Astrocyte (in vitro differentiated cells and primary cell): ENCODE results near the gene SRGN. TPM values are rescaled to one million over a fixed set of nuclear protein-coding genes. Genes with fewer than 3 reads are reported as not detected.

Experiments
- DNase-seq: peaks from one replicate; pipeline ENCODE4 v3.0.0-alpha.2; 2010; ENCODE audit warnings: low read depth
- FAIRE-seq: peaks from 2 replicates; lab custom pipeline; 2011; peaks lifted over from hg19 to GRCh38; lab: Jason Lieb, UNC
- H2AFZ ChIP-seq: 2 replicates; pipeline ENCODE4 v1.6.0; 2012; ENCODE audit warnings: low read depth, low read length, inconsistent platforms
- H3K27ac ChIP-seq: 2 replicates; pipeline ENCODE4 v1.5.1; 2011; ENCODE audit warnings: low read depth, low read length, inconsistent platforms
- H3K27me3 ChIP-seq: 2 replicates; pipeline ENCODE4 v1.6.0; 2011; ENCODE audit warnings: low read length, inconsistent platforms; ENCODE audit not compliant: insufficient read depth
- H3K36me3 ChIP-seq: 2 replicates; pipeline ENCODE4 v1.5.1; 2011; ENCODE audit warnings: low read length, inconsistent platforms; ENCODE audit not compliant: insufficient read depth
- H3K4me1 ChIP-seq: 2 replicates; pipeline ENCODE4 v1.5.1; 2011; ENCODE audit warnings: low read length, inconsistent platforms; ENCODE audit not compliant: insufficient read depth
- H3K4me2 ChIP-seq: 2 replicates; pipeline ENCODE4 v1.6.0; 2012; ENCODE audit warnings: low read length, inconsistent platforms
- H3K4me3 ChIP-seq: 2 replicates; pipeline ENCODE4 v1.5.1; 2011; ENCODE audit warnings: low read depth, mild to moderate bottlenecking, low read length, inconsistent platforms; ENCODE audit not compliant: insufficient read depth
- H3K79me2 ChIP-seq: 2 replicates; pipeline ENCODE4 v1.6.0; 2012; ENCODE audit warnings: mild to moderate bottlenecking, low read length, inconsistent platforms; ENCODE audit not compliant: insufficient read depth
- H3K9ac ChIP-seq: 2 replicates; pipeline ENCODE4 v1.6.0; 2012; ENCODE audit warnings: mild to moderate bottlenecking, low read length, inconsistent platforms
- H3K9me3 ChIP-seq: 2 replicates; pipeline ENCODE4 v1.5.1; 2012; ENCODE audit warnings: low read depth, mild to moderate bottlenecking, low read length, inconsistent platforms; ENCODE audit not compliant: insufficient read depth
- H4K20me1 ChIP-seq: 2 replicates; pipeline ENCODE4 v1.6.0; 2012; ENCODE audit warnings: low read length, inconsistent platforms; ENCODE audit not compliant: insufficient read depth
- H3K27ac Mint-ChIP-seq: one replicate; pipeline ENCODE4 v1.8.0; 2021; ENCODE audit warnings: mild to moderate bottlenecking, mixed read lengths; ENCODE audit not compliant: unreplicated experiment
- H3K27me3 Mint-ChIP-seq: one replicate; pipeline ENCODE4 v1.8.0; 2021; ENCODE audit warnings: low read depth, mixed read lengths; ENCODE audit not compliant: unreplicated experiment
- H3K36me3 Mint-ChIP-seq: one replicate; pipeline ENCODE4 v1.8.0; 2021; ENCODE audit warnings: low read depth, mixed read lengths; ENCODE audit not compliant: unreplicated experiment
- H3K4me1 Mint-ChIP-seq: one replicate; pipeline ENCODE4 v1.8.0; 2021; ENCODE audit warnings: low read depth, mixed read lengths; ENCODE audit not compliant: unreplicated experiment
- H3K4me3 Mint-ChIP-seq: one replicate; pipeline ENCODE4 v1.8.0; 2021; ENCODE audit warnings: mild to moderate bottlenecking, moderate library complexity, mixed read lengths; ENCODE audit not compliant: unreplicated experiment
- H3K9me3 Mint-ChIP-seq: one replicate; pipeline ENCODE4 v1.8.0; 2021; ENCODE audit warnings: mild to moderate bottlenecking, mixed read lengths; ENCODE audit not compliant: unreplicated experiment
- EZH2 ChIP-seq: IDR thresholded peaks from 2 replicates; pipeline ENCODE4 v1.6.1; 2012; ENCODE audit warnings: mild to moderate bottlenecking, low read length, inconsistent platforms; ENCODE audit not compliant: insufficient read depth
- total RNA-seq: library from RNA; stranded (reverse); gene quantifications from 2 replicates; pipeline ENCODE4 v1.2.1, GENCODE V29; 2021
- TF ChIP-seq, protein P1 (sequence below): IDR thresholded peaks from 2 replicates; pipeline ENCODE4 v1.5.1; 2011; ENCODE audit warnings: low read depth, mild to moderate bottlenecking, inconsistent platforms, low read length, moderate library complexity; ENCODE audit not compliant: insufficient read depth

Gene SRGN
- total RNA-seq, 1 donor from 2014 or later, result 0.30 TPM

DNA sequence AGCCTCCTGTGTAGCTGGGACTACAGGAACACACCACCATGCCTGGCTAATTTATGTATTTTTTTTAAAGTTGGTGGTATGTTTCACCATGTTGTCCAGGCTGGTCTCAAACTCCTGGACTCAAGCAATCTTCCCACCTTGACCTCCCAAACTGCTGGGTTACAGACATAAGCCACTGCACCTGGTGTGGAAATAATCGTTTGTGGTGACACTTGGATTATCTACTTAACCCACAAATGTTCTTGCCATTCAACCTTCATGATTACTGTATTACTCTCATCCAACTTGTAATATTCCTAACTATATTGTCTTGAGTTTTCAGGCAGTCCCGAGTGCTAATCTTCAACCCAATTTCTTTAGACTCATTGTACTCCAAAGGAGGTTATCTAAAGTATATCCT, 9.6 kb upstream of the SRGN start:
- no peaks in the 10 kb centered on the region for H3K27me3 ChIP-seq
- Mint-ChIP-seq H3K4me1 (no peaks in the 10 kb centered on the region), H3K9me3 (no peaks in the 10 kb centered on the region), H3K27ac (no peak overlapping the region), H3K27me3 (peaks cover 8% of the 10 kb centered on the region), H3K4me3 (no peak overlapping the region), H3K36me3 (no peaks in the 10 kb centered on the region)
- FAIRE-seq, result no peak
- H3K9me3 ChIP-seq, result no peaks in the 10 kb centered on the region
- no peak for DNase-seq
- H3K36me3 ChIP-seq, result no peaks in the 10 kb centered on the region
- H4K20me1 ChIP-seq, result no peaks in the 10 kb centered on the region
- no peak overlapping the region for H3K4me3 ChIP-seq
- H3K79me2 ChIP-seq, result no peaks in the 10 kb centered on the region
- TF ChIP-seq EZH2, result no peak
- TF ChIP-seq, protein P1, sequence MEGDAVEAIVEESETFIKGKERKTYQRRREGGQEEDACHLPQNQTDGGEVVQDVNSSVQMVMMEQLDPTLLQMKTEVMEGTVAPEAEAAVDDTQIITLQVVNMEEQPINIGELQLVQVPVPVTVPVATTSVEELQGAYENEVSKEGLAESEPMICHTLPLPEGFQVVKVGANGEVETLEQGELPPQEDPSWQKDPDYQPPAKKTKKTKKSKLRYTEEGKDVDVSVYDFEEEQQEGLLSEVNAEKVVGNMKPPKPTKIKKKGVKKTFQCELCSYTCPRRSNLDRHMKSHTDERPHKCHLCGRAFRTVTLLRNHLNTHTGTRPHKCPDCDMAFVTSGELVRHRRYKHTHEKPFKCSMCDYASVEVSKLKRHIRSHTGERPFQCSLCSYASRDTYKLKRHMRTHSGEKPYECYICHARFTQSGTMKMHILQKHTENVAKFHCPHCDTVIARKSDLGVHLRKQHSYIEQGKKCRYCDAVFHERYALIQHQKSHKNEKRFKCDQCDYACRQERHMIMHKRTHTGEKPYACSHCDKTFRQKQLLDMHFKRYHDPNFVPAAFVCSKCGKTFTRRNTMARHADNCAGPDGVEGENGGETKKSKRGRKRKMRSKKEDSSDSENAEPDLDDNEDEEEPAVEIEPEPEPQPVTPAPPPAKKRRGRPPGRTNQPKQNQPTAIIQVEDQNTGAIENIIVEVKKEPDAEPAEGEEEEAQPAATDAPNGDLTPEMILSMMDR, result no peak
- H2AFZ ChIP-seq, result no peak overlapping the region
- no peak overlapping the region for H3K4me2 ChIP-seq
- no peaks in the 10 kb centered on the region for H3K4me1 ChIP-seq
- H3K9ac ChIP-seq, result no peak overlapping the region
- H3K27ac ChIP-seq, result no peak overlapping the region

GRCh38 chr10:69080226-69080625, 7.7 kb upstream of the SRGN start:
- Mint-ChIP-seq H3K9me3 (no peaks in the 10 kb centered on the region), H3K4me1 (no peaks in the 10 kb centered on the region), H3K27ac (no peak overlapping the region), H3K4me3 (no peak overlapping the region), H3K27me3 (peaks cover 4% of the 10 kb centered on the region), H3K36me3 (no peaks in the 10 kb centered on the region)
- no peak overlapping the region for H3K4me2 ChIP-seq
- DNase-seq (no peak), FAIRE-seq (no peak)
- H4K20me1 ChIP-seq, result no peaks in the 10 kb centered on the region
- H3K27me3 ChIP-seq, result no peaks in the 10 kb centered on the region
- H3K4me3 ChIP-seq, result no peak overlapping the region
- H3K27ac ChIP-seq, result no peak overlapping the region
- TF ChIP-seq, protein P1, result no peak
- no peak for TF ChIP-seq EZH2
- H3K79me2 ChIP-seq, result no peaks in the 10 kb centered on the region
- H3K4me1 ChIP-seq, result no peaks in the 10 kb centered on the region
- H3K9me3 ChIP-seq, result no peaks in the 10 kb centered on the region
- H2AFZ ChIP-seq, result no peak overlapping the region
- no peak overlapping the region for H3K9ac ChIP-seq
- H3K36me3 ChIP-seq, result no peaks in the 10 kb centered on the region

DNA sequence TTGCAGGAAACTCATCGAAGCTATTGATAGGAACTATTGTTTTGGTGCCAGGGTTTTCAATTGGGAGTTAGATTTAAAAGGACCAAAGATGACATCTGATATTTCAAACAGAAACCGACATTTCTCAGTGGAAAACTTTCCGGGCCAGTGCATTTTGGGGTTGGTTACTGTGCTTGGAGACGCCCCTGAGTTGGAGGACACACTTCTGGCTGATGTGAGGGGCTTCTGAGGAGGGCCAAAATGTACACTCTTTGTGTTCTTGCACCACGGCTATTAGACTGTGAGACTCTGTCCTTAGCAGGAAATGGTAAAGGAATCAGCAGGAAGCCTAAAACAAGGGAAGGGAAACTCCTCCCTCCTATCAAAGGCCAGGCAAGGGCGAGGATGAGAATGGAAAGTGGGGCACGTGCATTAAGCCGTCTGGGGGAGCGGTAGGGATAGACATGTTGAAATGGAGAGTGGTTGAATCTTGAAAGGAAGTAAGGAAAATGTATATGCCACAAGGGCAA, 1.8 kb upstream of the SRGN start:
- Histone ChIP-seq H3K4me1 (peaks cover 7% of the 10 kb centered on the region), H3K36me3 (no peaks in the 10 kb centered on the region), H3K27me3 (no peaks in the 10 kb centered on the region), H3K79me2 (peaks cover 12% of the 10 kb centered on the region), H3K9me3 (no peaks in the 10 kb centered on the region), H3K27ac (no peak overlapping the region), H3K4me3 (no peak overlapping the region), H2AFZ (peak overlapping the region; percentile 77), H4K20me1 (no peaks in the 10 kb centered on the region), H3K9ac (no peak overlapping the region), H3K4me2 (peak overlapping the region; percentile 30)
- peaks cover 3% of the 10 kb centered on the region for H3K27me3 Mint-ChIP-seq
- no peak for FAIRE-seq
- TF ChIP-seq, protein P1, result no peak
- no peak for TF ChIP-seq EZH2
- H3K4me3 Mint-ChIP-seq, result no peak overlapping the region
- no peaks in the 10 kb centered on the region for H3K4me1 Mint-ChIP-seq
- no peaks in the 10 kb centered on the region for H3K36me3 Mint-ChIP-seq
- no peak overlapping the region for H3K27ac Mint-ChIP-seq
- no peaks in the 10 kb centered on the region for H3K9me3 Mint-ChIP-seq
- DNase-seq, result no peak
